Measurements from ENCODE around the gene PSMD5.
A peak's percentile ranks its signal among the peaks of the same experiment; 100 is the strongest.

PSMD5 gene

DNA sequence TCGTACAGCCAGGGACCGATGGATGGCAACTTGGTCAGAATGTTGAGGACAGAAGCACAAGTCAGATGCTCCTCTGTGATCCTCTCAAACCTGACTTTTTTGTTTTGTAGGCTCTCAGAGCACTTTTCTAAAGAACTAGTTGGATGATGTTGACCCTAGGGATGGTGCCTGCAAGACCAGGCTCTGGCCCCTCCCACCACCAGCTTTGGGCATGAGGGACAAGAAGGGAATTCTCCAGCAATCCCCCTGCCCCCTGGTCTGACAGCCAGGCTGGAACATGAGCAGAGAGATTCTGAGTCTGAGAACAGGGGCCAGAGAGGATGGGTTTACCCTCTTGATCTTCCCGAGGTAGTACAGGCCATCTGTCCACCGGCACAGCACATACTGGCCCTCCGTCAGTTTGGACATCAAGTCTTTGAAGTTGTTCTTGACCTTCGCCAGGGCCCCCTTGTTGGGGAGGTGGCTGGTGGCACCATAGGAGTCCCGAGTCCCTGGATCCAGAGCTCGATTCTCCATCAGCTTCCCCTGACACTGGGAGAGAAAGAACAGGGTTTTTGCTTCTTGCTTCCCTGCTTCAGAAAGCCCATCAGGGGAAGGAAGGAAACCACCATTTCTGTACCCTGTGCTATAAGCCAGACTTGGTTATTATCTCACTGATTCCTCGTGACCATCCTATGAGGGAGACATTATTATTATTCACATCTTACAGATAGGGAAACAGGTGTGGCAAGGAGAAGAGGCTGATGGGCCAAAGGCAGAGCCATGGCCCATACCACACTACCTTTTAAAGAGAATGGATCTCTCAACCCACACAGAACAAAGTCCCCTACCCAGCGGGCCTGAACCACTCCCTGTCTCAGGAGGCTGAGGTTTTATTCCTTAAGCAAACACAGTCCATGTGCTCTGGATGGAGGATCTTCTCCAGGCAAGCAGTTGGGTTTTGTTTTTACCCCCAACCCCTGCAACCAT, 31.8 kb upstream of the PSMD5 start:
- no peak for DNase-seq

DNA sequence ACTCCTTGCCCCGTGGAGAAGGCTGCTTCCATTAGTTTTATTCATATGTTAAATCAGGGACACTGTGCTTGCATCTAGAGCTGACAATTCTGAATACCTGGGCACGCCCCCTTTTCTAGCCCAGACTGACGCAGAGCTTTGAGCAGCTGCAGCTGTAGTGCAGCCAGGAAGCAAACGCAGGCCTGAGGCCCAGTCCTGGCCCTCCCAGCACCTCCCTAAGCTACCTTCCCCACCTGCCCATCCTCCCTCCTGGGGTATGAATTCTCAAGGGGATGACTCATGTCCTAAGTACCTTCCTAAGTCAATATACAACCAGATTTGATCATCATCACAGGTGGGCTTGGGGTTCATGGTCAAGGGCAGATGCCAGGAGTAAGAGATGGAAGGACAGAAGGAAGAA, 30.8 kb upstream of the PSMD5 start:
- DNase-seq = peak; percentile 24

DNA sequence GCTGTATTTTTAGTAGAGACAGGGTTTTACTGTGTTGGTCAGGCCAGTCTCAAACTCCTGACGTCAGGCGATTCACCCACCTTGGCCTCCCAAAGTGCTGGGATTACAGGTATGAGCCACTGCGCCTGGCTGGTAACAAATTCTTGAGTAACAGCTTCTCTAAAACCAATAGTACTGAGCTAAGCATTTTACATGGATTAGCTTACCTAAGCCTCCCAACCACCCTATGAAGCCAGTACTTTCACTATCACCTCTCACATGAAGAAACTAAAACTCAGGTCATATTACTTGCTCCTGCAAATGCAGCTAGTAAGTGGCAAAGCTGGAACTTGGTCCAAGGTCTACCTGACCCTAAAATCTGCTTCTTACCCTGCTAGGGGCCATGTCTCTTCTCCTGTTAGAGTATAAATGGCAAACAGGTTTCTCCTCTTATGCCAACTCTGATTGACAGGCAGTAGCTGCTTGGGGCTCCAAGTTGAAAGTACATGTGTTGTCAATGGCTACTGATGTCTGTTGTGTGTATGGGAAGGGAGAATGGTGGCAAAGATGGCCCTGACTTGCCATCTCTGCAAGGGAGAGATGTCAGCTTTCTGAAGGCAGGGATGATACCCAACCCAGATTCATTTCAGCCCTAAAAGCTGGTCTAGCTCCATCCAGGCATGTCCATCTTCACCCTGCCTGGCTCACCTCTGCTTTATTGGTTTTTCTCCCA, 30.2 kb upstream of the PSMD5 start:
- no peak for DNase-seq

DNA sequence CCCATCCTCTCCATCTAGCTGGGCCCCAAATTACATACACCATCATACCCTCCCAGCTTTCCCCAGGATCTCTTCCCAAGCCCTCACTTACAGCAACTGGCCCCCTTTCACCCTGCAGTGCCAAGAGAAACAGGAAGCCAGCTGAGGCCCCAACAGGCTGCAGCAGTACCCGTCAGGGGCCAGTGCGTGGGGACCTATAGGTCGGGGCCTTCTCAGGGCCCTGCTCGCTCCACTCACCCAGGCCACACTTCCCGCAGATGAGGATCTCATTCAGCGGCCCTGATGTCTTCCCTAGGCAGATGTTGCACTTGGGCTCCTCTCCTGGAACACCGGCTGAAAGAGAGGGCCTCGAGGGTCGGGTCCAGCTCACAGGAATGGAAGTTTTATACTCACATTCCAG, 27.5 kb upstream of the PSMD5 start:
- DNase-seq = no peak

- no peak for DNase-seq
Measured at GRCh38 chr9:120869726-120870125, 27.0 kb upstream of the PSMD5 start.

GRCh38 chr9:120869360-120869687, 26.6 kb upstream of the PSMD5 start:
- no peak for DNase-seq

GRCh38 chr9:120868676-120869359, 26.1 kb upstream of the PSMD5 start:
- DNase-seq = peak; percentile 98

GRCh38 chr9:120868339-120868675, 25.6 kb upstream of the PSMD5 start:
- DNase-seq = no peak

- no peak for DNase-seq
Measured at GRCh38 chr9:120867676-120868338, 25.1 kb upstream of the PSMD5 start.

DNA sequence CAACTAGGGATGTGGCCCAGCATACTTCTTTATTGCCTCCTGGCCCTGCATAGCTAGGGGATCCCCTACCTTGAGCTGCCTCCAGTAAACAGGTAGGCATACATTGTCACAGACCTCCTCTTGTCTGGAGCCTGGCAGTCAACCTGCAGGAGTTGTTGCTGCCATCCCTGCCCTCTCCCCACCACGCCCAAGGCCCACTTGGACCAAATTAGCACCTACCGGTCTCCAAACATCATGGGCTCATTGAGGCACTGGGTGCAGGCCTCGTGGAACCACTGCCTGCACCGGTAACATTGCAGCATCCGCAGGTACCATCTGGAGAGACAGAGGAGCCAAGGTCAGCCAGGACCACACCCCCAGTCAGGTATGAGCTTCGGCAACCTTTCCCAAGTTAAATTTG, 23.9 kb upstream of the PSMD5 start:
- DNase-seq = no peak

DNA sequence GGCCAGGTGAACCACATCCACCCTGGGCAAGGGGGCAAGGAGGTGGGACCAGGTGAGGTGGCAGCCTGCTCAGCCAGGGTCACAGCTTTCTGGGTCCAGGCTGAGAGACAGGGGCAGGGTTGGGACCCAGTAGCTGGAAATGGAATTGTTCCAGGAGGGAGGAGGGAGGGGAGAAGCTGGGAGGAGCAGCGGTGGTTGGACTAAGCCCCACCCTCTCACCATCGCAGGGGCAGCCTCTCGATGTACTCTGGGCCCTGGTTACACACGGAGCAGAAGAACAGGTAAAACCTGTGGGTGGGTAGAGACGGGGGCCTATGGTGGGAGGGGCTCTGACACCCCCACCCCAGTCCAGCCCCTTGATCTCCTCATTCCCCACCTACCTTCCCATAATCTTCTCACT, 23.1 kb upstream of the PSMD5 start:
- no peak for DNase-seq

- DNase-seq = no peak
Measured at GRCh38 chr9:120865176-120865575, 22.5 kb upstream of the PSMD5 start.

GRCh38 chr9:120864719-120865118, 22.0 kb upstream of the PSMD5 start:
- DNase-seq = no peak

- DNase-seq = no peak
Measured at GRCh38 chr9:120863833-120864232, 21.1 kb upstream of the PSMD5 start.

DNA sequence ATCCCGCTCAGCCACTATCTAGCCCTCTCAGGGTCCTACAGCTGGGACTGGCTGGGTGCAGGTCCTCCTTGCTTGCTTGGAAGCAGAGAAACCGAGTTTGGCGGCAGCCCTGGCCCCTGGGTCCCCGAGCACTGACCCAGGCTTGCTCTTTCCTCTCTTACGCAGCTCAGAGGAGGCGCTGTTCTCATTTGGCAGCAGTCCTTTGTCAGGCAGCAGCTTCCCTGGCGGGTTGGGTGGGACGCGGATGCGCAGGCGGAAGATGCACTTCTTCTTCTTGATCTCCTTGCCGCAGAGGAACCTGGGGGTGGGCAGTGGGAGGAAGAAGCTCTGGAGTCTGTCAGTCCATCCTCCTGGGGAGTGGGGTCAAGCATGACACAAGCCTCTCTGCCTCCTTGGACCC, 19.7 kb upstream of the PSMD5 start:
- no peak for DNase-seq

DNA sequence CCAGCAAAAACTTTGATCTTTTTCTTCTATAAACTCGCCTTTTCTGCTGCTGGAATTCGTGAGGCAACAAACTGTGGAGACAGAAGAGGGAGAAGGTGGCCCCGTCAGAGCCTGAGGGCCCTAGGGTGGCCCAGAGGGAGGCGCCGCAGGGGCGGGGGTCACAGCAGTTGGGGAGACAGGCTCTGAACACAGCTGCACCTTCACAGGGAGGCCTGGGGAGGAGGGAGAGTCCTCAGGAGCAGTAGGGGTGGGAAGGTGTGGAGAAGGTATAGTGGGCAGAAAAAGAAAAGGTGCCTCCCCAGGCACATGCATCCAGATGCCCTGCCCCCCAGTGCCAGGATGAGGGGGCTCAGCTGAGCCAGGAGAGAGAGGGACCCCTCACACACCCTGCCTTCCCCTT, 19.2 kb upstream of the PSMD5 start:
- DNase-seq = no peak

GRCh38 chr9:120860083-120860482, 17.4 kb upstream of the PSMD5 start:
- DNase-seq = no peak

DNA sequence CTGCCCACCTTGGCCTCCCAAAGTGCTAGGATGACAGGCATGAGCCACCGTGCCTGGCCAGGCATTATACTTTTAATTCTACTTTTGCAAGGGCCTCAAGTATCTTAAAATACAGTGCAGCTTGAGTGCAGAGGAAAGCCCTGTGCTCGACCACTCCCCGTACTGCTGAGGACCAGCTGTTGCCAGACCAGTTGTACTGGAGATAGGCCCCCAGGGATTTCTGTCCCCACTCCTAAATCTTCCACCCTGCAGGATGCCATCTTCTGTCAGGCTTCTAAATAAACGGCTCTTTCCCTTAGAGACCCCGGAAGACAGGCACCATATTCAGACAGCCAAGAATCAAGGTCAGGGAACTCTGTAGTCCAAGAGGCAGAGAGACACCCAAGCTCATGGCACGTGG, 16.6 kb upstream of the PSMD5 start:
- no peak for DNase-seq

DNA sequence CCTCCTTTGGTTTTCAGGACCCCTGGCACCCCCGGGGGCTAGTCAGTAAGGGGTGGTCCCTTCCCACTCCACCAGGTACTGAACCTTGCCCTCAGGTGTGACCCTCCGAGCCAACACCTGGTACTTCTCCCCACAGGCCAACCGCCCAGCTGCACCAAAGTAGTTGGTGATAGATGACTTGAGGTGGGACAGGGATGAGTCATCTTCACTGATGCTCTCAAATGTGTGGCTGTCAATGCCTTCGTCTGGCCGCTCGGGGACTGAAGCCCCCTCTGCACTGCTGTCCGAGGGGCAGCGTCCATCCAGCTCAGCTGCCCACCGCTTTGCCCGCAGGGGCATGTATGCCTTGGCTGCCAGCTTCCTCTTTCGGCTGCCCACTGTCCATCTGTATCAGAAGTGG, 15.2 kb upstream of the PSMD5 start:
- DNase-seq = no peak

GRCh38 chr9:120857481-120857880, 14.8 kb upstream of the PSMD5 start:
- DNase-seq = no peak

GRCh38 chr9:120856700-120857099, 14.0 kb upstream of the PSMD5 start:
- DNase-seq = no peak

DNA sequence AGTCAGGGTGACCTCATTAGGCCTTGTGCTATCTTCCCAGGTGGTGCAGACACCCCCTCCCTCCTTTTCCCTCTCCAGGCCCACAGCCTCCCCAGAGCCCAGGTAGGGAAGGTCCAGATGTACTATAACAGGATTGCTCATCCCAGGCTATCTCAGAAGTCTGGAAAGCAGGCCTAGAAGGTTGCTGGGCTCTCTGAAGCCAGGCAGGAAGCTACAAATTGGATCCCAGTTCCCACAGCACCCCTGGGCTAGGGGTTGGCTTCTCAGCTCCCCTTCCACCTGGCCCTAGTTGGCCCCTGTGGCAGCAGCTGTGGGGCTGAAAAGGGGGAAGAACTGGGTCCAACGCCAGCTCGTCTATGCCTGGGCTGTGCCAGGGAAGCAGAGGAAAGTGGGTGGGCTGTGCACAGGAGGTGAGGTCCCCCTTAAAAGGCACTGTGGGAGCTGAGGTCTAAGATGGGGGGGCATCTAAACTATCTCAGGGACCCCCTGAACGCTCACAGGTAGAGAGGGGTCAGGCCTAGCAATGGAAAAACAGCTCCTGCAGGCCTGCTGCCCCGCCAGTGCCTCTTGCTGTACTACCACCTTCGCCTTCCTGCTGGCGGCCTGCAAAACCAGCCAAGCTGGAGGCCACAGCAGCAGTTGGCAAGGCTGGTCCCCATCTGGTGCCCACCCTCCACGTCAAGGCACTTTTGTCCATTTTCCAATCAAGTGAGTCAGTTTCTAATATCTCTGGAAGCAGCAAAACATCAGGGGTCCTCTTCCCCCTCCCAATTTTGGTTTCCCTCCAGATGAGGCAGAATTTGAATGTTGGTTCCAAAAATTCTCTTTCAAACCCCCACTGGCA, 13.3 kb upstream of the PSMD5 start:
- DNase-seq = no peak

Data from CD4-positive, alpha-beta T cell treated with Interleukin-12 subunit alpha and Interleukin-12 subunit beta, for 1 hour (primary cell).